Activated T-cell treated with anti-CD3 and anti-CD28 coated beads for 24 hours (primary cell): ENCODE results near the gene PALLD.

Experiments used
- DNase-seq: peaks from one replicate; pipeline ENCODE4 v3.0.0-alpha.2; 2020; ENCODE audit warnings: low read depth

Gene PALLD

GRCh38 chr4:168528131-168528949 is 31.5 kb downstream of the PALLD start:
- DNase-seq: no peak

GRCh38 chr4:168529257-168529656 is 32.4 kb downstream of the PALLD start:
- no peak for DNase-seq

- DNase-seq: no peak
These were observed 34.5 kb downstream of the PALLD start for GRCh38 chr4:168531305-168531704.

GRCh38 chr4:168534535-168534934 is 37.7 kb downstream of the PALLD start:
- DNase-seq: no peak

GRCh38 chr4:168535689-168536088 is 38.8 kb downstream of the PALLD start:
- DNase-seq: no peak

- DNase-seq: no peak
These were observed 39.6 kb downstream of the PALLD start for GRCh38 chr4:168536448-168536847.

- no peak for DNase-seq
These were observed 40.2 kb downstream of the PALLD start for GRCh38 chr4:168537086-168537485.

- no peak for DNase-seq
These were observed 40.7 kb downstream of the PALLD start for GRCh38 chr4:168537571-168537970.

GRCh38 chr4:168538632-168539031 is 41.8 kb downstream of the PALLD start:
- no peak for DNase-seq

- no peak for DNase-seq
These were observed 43.2 kb downstream of the PALLD start for GRCh38 chr4:168540086-168540485.

GRCh38 chr4:168540503-168541265 is 43.8 kb downstream of the PALLD start:
- DNase-seq: no peak

- DNase-seq: no peak
These were observed 44.6 kb downstream of the PALLD start for GRCh38 chr4:168541266-168541953.

GRCh38 chr4:168549143-168549542 is 52.3 kb downstream of the PALLD start:
- DNase-seq: no peak

GRCh38 chr4:168550064-168550766 is 53.4 kb downstream of the PALLD start:
- DNase-seq: no peak

- no peak for DNase-seq
These were observed 54.4 kb downstream of the PALLD start for GRCh38 chr4:168551211-168551610.

- DNase-seq: no peak
These were observed 55.3 kb downstream of the PALLD start for GRCh38 chr4:168551945-168552695.

- no peak for DNase-seq
These were observed 57.0 kb downstream of the PALLD start for GRCh38 chr4:168553714-168554370.

GRCh38 chr4:168555437-168555836 is 58.6 kb downstream of the PALLD start:
- DNase-seq: no peak

- DNase-seq: no peak
These were observed 60.8 kb downstream of the PALLD start for GRCh38 chr4:168557658-168558057.

- no peak for DNase-seq
These were observed 61.7 kb downstream of the PALLD start for GRCh38 chr4:168558599-168558998.
